Activated CD8-positive, alpha-beta T cell treated with anti-CD3 and anti-CD28 coated beads for 36 hours (primary cell): ENCODE measurements around the gene SRSF2. TPM values are rescaled to one million over a fixed set of nuclear protein-coding genes. Genes with fewer than 3 reads are reported as not detected.
A peak's percentile ranks its signal among the peaks of the same experiment; 100 is the strongest.

Source experiments
- ATAC-seq: fragments of 200-7000 bp; cut with Tn5 transposase; one replicate; pipeline ENCODE4 v1.10.0; 2021; ENCODE audit warnings: mild to moderate bottlenecking, moderate library complexity
- CTCF ChIA-PET: fragments of 350-600 bp; sonication (Branson Sonifier 250); formaldehyde crosslinking; loops from one replicate; lab custom pipeline; 2021; ENCODE audit warnings: antibody characterized with exemption; lab: Charles Lee
- POLR2A ChIA-PET: fragments of 350-600 bp; sonication (Branson Sonifier 250); formaldehyde crosslinking; loops from one replicate; lab custom pipeline; 2021; ENCODE audit warnings: antibody characterized with exemption; lab: Charles Lee
- DNase-seq: peaks from one replicate; pipeline ENCODE4 v3.0.0-alpha.2; 2020
- H3K27ac Mint-ChIP-seq: one replicate; pipeline ENCODE4 v1.8.0; 2021; ENCODE audit warnings: mild to moderate bottlenecking, mixed read lengths
- H3K27me3 Mint-ChIP-seq: one replicate; pipeline ENCODE4 v1.8.0; 2021; ENCODE audit warnings: mixed read lengths
- H3K36me3 Mint-ChIP-seq: one replicate; pipeline ENCODE4 v1.8.0; 2021; ENCODE audit warnings: low read depth, mixed read lengths
- H3K4me1 Mint-ChIP-seq: one replicate; pipeline ENCODE4 v1.8.0; 2021; ENCODE audit warnings: low read depth, mixed read lengths
- H3K4me3 Mint-ChIP-seq: one replicate; pipeline ENCODE4 v1.8.0; 2021; ENCODE audit warnings: mild to moderate bottlenecking, moderate library complexity, mixed read lengths
- H3K9me3 Mint-ChIP-seq: one replicate; pipeline ENCODE4 v1.8.0; 2021; ENCODE audit warnings: mixed read lengths
- intact Hi-C: fragments of 100-400 bp; cut with micrococcal nuclease; formaldehyde crosslinking; loops from one replicate; pipeline ENCODE4 v1.10.0; 2022
- total RNA-seq, 2 experiments: library from RNA; stranded (reverse); gene quantifications; one replicate each; pipeline ENCODE4 v1.2.3, GENCODE V29; 2021
- TF ChIP-seq, protein P1 (sequence below): fragments of 200-600 bp; IDR thresholded peaks from one replicate; pipeline ENCODE4 v1.8.0; 2022; ENCODE audit warnings: antibody characterized with exemption, mild to moderate bottlenecking

Gene SRSF2
- total RNA-seq, 2 experiments from 2014 or later = 344 to 364 TPM

DNA sequence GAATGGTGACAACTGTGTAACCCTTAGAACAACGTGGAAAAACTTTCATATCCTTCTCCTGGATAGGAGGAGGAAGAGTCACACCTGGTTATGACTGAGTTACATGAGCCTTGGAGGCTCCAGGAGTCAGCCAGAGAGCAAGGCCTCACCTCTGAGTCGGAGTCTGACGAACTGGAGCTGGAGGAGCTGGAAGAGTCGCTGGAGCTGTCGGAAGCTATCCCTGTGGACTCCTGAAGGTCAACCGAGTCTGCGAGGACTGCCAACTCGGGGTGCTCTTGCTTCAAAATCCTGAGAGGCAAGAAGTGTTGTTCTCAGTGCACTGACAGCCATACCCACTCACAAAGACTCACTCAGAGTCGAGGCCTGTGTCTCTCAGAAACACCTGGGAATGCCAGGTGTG is 16.9 kb downstream of the SRSF2 start:
- ChIA-PET POLR2A (interaction anchor here (10.1 kb wide), 1 partner anchor 15 kb away, joined by 111 read pairs; the partner anchor contains the start of genes MFSD11 and SRSF2), CTCF (no interaction called here)
- Mint-ChIP-seq H3K4me3 (no peak overlapping the region), H3K27ac (no peak overlapping the region), H3K4me1 (peaks cover 60% of the 10 kb centered on the region), H3K27me3 (no peaks in the 10 kb centered on the region), H3K36me3 (peaks cover 87% of the 10 kb centered on the region), H3K9me3 (no peaks in the 10 kb centered on the region)
- DNase-seq (no peak), ATAC-seq (no peak)
- TF ChIP-seq, protein P1, sequence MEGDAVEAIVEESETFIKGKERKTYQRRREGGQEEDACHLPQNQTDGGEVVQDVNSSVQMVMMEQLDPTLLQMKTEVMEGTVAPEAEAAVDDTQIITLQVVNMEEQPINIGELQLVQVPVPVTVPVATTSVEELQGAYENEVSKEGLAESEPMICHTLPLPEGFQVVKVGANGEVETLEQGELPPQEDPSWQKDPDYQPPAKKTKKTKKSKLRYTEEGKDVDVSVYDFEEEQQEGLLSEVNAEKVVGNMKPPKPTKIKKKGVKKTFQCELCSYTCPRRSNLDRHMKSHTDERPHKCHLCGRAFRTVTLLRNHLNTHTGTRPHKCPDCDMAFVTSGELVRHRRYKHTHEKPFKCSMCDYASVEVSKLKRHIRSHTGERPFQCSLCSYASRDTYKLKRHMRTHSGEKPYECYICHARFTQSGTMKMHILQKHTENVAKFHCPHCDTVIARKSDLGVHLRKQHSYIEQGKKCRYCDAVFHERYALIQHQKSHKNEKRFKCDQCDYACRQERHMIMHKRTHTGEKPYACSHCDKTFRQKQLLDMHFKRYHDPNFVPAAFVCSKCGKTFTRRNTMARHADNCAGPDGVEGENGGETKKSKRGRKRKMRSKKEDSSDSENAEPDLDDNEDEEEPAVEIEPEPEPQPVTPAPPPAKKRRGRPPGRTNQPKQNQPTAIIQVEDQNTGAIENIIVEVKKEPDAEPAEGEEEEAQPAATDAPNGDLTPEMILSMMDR = no peak
- intact Hi-C loops = no loop called here

DNA sequence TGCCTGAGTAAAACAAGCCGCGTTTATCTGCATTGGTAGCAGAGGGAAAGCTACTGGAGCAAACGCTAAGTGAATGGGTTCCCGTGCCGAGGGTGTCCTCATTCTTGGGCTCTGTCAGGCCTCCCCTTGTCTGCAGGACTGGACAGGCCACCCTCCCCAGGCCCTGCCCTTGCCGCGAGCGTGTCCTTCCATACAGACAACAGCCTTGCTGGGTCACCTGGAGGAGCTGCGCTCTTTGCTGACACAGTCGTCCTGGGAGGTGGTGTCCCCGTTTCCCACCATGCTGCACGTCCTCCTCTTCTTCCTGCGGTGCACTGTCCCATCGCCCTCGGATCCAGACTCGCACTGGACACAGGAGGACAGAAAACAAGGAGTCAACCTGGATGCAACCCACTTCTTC is 18.6 kb downstream of the SRSF2 start:
- no peak overlapping the region for H3K4me3 Mint-ChIP-seq
- CTCF ChIA-PET = interaction anchor here (1.7 kb wide), 2 partner anchors 10 to 13 kb away, joined by 3 to 5 read pairs; no protein-coding TSS in a partner anchor
- peaks cover 83% of the 10 kb centered on the region for H3K36me3 Mint-ChIP-seq
- H3K9me3 Mint-ChIP-seq = no peaks in the 10 kb centered on the region
- H3K4me1 Mint-ChIP-seq = peaks cover 65% of the 10 kb centered on the region
- POLR2A ChIA-PET = interaction anchor here (1.3 to 10.1 kb wide), 3 partner anchors 8 to 151 kb away, joined by 3 to 111 read pairs (median 76); partner anchors contain the start of genes JMJD6, METTL23, MFSD11 and SRSF2
- intact Hi-C loops = no loop called here
- H3K27ac Mint-ChIP-seq = peak overlapping the region; percentile 10
- H3K27me3 Mint-ChIP-seq = no peaks in the 10 kb centered on the region
- TF ChIP-seq, protein P1 = no peak
- ATAC-seq (no peak), DNase-seq (no peak)

DNA sequence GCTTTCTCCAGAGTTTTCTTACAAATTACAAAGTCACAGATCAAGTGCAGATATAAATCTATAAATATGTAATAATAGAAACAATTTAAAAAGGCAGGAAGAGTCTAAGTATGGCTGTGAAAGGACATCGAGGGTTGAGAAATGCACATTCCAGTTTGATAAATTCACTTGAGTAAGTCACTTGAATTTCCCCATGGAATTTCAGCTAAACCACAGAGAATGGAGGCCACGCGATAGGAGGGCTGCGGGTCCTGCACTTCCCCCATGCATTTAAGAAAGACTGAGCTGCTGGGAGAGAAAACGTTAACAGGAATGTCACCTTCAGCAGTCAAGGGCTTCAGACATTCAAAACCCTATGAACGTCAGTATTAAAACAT is 20.3 kb downstream of the SRSF2 start:
- TF ChIP-seq, protein P1 = no peak
- Mint-ChIP-seq H3K36me3 (peaks cover 73% of the 10 kb centered on the region), H3K27me3 (no peaks in the 10 kb centered on the region), H3K4me3 (peak overlapping the region; percentile 53), H3K9me3 (no peaks in the 10 kb centered on the region), H3K4me1 (peaks cover 63% of the 10 kb centered on the region), H3K27ac (peak overlapping the region; percentile 92)
- DNase-seq (no peak), ATAC-seq (no peak)
- intact Hi-C loops = no loop called here
- CTCF ChIA-PET = interaction anchor here (1.1 to 6.8 kb wide), 6 partner anchors 8 to 194 kb away, joined by 3 to 83 read pairs (median 4); partner anchors contain the start of genes JMJD6 and METTL23
- POLR2A ChIA-PET = interaction anchor here (0.7 to 10.1 kb wide), 4 partner anchors 10 to 160 kb away, joined by 3 to 111 read pairs (median 40); partner anchors contain the start of genes JMJD6, METTL23, MFSD11 and SRSF2

DNA sequence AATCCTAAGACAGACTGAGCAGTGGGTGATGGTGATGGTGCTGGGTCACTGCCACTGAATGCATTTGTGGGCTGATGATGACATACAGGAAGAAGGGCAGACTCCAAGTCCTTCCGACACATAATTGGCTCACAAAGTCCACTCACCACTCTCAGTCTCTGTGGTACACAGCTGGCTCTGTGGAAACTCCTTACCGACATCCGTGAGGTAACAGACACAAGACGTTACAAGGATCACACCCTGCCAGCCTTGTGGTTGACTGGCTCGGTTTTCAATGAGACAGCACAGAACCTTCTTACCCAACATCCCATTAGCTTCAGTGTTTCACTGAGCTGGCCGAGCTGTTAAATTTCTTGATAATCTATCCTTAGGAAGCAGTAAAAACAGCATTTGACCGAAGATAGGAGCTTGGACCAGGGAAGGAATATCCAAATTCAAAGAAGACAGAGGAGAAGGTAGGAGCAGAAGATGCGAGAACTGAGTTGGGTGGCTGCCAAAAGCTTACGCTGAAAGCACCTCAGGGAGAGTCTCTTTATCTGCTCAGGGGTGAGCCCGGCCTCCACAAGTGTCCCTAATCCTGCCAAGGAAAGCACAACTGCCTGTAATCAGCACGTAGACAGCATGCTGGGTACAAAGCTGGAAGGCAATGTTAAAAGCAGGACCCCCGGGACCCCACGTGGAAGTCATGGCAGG is 20.8 kb downstream of the SRSF2 start:
- Mint-ChIP-seq H3K4me3 (peak overlapping the region; percentile 53), H3K36me3 (peaks cover 68% of the 10 kb centered on the region), H3K9me3 (no peaks in the 10 kb centered on the region), H3K27ac (peak overlapping the region; percentile 92), H3K27me3 (no peaks in the 10 kb centered on the region), H3K4me1 (peaks cover 62% of the 10 kb centered on the region)
- intact Hi-C loops = no loop called here
- ChIA-PET POLR2A (interaction anchor here (0.7 to 10.1 kb wide), 5 partner anchors 11 to 160 kb away, joined by 3 to 111 read pairs (median 3); partner anchors contain the start of genes JMJD6, METTL23, MFSD11 and SRSF2), CTCF (interaction anchor here (1.1 to 6.8 kb wide), 4 partner anchors 9 to 193 kb away, joined by 3 to 83 read pairs (median 10); partner anchors contain the start of genes JMJD6 and METTL23)
- ATAC-seq = peak; percentile 90
- peak; percentile 93 for DNase-seq
- TF ChIP-seq, protein P1 = no peak
